ENCODE results near the gene TRPV2.

GRCh38 chr17:16442141-16442540 is 26.8 kb downstream of the TRPV2 start:
- TF ChIP-seq CTCF (IDR thresholded peaks at IDR 0.05; ENCODE audit: low read depth, low read length, poor library complexity, severe bottlenecking) (no peak), EZH2phosphoT487 (IDR thresholded peaks at IDR 0.05; ENCODE audit: borderline replicate concordance, low read length) (no peak)
